Measurements from ENCODE around the gene ILDR2. TPM values are rescaled to one million over a fixed set of nuclear protein-coding genes. Genes with fewer than 3 reads are reported as not detected.
A peak's percentile ranks its signal among the peaks of the same experiment; 100 is the strongest.

The ILDR2 gene, protein sequence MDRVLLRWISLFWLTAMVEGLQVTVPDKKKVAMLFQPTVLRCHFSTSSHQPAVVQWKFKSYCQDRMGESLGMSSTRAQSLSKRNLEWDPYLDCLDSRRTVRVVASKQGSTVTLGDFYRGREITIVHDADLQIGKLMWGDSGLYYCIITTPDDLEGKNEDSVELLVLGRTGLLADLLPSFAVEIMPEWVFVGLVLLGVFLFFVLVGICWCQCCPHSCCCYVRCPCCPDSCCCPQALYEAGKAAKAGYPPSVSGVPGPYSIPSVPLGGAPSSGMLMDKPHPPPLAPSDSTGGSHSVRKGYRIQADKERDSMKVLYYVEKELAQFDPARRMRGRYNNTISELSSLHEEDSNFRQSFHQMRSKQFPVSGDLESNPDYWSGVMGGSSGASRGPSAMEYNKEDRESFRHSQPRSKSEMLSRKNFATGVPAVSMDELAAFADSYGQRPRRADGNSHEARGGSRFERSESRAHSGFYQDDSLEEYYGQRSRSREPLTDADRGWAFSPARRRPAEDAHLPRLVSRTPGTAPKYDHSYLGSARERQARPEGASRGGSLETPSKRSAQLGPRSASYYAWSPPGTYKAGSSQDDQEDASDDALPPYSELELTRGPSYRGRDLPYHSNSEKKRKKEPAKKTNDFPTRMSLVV
- total RNA-seq (2014; rRNA removed; shearing (Covaris generic)) = 0.69 and 0.91 TPM in 2 replicates

DNA sequence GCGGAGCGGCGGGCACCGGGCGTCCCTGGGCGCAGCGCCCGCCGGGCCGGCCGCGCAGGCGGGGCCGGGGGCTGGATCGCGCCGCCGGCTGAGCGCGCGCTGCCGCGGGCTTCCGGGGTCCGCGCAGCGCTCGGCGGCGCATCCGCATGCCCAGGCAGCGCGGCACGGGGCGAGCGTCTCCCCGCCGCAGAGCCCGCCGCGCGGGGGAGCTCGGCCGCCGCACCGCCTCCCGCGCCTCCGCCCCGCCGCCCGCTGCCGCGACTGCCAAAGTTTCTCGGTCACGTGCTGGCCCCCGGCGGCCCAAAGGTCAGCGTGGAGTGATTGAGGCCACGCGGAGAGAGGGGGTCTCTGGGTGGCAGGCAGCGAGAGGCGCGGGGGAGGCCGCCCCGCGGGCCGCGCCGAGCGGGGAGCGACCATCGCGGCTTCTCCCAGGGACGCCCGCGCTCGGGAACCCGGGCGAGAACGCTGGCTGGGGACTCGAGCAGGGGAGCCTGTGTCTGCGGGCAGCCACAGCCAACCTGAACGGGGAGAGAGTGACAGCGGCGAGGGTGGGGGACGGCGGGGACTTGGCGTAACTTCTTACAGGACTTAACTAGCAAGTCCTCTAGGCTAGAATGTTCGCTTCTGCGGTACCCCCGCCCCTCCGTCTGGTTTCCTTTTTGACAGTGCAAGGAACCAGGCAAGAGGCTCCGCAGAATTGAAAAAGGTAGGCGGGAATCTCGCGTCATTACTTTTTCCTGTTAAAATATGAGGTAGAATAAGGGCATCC lies at the start of gene ILDR2:
Gene ILDR2 (minus strand): TSS at position 180 of the 769 bp plus-strand sequence. CDS start 272 bp downstream, outside the sequence.
- H3K36me3 ChIP-seq = no peaks in the 10 kb centered on the region
- no peaks in the 10 kb centered on the region for H3K4me1 ChIP-seq
- no peak within 1 kb of the TSS for H3K27ac ChIP-seq
- H3K9me3 ChIP-seq (replicated peaks) = no peaks in the 10 kb centered on the region
- DNase-seq = peak; percentile 19 to 44
- no peaks in the 10 kb centered on the region; the same call in 1 of the 2 replicates for H3K27me3 ChIP-seq
- peak within 1 kb of the TSS; percentile 63 for H3K4me3 ChIP-seq

DNA sequence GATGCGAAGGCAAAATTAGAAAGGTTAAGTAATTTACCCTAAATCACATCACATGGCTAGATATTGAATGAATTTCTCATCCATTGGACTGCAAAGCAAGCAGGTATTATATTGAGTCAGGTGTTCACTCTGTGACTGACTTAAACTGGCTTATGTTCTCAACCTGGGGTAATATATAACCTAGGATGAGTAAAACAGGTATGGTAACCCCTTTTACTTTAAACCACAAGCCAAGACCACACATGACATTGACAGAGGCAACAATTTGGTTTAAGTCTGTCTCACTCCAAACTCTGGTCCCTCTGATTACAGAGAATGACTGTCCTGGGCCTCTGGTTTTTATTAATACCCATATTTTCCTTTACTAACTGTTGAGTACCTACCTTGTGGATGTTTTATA lies 47.0 kb upstream of the ILDR2 start:
- no peak for DNase-seq
- Histone ChIP-seq H3K27me3 (no peaks in the 10 kb centered on the region), H3K4me1 (no peaks in the 10 kb centered on the region), H3K9me3 (replicated peaks) (no peaks in the 10 kb centered on the region), H3K27ac (no peak overlapping the region), H3K36me3 (no peaks in the 10 kb centered on the region), H3K4me3 (no peak overlapping the region)

DNA sequence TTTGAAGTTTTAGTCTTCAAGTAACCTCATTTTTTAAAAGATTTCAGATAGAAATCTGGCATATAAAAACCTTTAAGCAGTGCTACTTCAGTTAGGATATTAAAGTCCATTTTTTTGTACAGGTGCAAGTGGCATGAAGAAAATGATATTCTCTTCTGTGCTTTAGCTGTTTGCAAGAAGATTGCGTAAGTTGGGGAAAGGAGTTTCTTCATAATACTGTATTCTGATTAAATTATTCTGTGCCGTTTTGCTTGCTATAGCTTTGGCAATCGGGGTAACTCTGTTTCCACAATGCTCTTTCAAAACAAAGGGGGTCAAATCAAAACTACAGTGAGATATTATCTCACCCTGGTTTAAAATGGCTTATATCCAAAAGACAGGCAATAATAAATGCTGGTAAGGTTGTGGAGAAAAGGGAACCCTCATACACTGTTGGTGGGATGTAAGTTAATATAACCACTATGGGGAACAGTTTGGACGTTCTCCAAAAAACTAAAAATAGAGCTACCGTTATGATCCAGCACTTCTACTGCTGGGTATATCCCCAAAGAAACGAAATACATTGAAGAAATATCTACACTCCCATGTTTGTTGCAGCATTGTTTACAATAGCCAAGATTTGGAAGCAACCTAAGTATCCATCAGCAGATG lies 40.9 kb upstream of the ILDR2 start:
- Histone ChIP-seq H3K4me3 (no peak overlapping the region), H3K27ac (no peak overlapping the region), H3K27me3 (no peaks in the 10 kb centered on the region), H3K36me3 (no peaks in the 10 kb centered on the region), H3K9me3 (replicated peaks) (no peaks in the 10 kb centered on the region), H3K4me1 (no peaks in the 10 kb centered on the region)
- DNase-seq = no peak

DNA sequence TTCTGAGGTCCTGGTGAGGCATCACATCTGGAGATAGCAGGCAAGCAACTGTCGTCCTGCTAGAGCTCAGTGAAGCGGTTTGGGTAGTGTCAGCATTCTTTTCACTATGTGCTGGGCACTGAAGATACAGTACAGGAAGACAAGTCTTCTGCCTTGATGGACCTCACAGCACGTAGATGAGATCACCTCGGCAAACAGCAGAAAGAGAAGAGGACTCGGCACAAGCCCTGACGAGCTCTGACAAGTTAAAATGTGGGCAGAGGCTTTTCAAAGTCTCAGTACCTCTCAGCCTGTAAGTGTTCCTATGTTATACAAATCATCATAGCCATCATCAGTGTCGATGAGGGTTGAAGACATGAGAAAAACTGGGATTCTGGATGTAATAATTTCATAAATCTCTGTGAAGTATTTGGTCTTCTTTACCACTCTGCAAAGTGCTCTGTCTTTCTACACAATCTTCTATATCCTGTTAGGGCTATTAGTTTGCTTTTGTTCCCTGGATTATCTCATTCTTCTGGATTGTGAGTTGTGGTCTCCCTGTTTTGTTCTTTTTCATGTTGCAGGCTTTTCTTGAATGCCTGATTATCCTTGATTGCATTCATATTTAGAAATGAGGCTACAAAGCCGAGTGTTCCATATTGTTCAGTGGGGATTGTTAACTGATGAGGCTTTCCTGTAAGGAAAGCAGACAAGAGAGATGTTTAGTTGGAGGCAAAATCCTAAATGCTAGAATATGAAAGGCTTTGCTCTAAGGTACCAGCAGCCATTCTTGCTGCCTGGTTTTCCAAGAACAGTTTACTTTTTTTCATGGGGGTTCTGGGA lies 38.0 kb upstream of the ILDR2 start:
- no peaks in the 10 kb centered on the region for H3K4me1 ChIP-seq
- no peak overlapping the region for H3K4me3 ChIP-seq
- H3K27ac ChIP-seq = no peak overlapping the region
- H3K9me3 ChIP-seq (replicated peaks) = no peaks in the 10 kb centered on the region
- H3K27me3 ChIP-seq = no peaks in the 10 kb centered on the region
- no peaks in the 10 kb centered on the region for H3K36me3 ChIP-seq
- DNase-seq = no peak

DNA sequence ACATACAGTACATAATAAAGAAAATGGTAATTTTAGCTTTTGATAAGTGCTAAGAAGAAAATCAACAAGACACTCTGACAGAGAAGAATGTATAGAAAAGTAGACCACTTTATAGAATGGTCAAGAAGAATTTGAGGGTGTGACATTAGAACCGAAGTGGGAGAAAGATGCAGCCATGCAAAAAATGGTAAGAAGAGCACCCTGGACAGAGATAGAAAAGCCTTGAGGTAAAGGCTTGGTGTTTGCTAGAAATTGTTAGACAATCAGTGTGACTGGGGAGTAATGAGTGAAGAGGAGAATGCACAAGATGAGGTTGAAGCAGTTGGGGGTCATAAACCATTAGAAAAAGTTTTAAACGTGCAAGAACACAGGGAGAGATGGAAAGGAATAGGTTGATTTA lies 37.2 kb upstream of the ILDR2 start:
- Histone ChIP-seq H3K36me3 (no peaks in the 10 kb centered on the region), H3K27ac (no peak overlapping the region), H3K9me3 (replicated peaks) (no peaks in the 10 kb centered on the region), H3K27me3 (no peaks in the 10 kb centered on the region), H3K4me1 (no peaks in the 10 kb centered on the region), H3K4me3 (no peak overlapping the region)
- no peak for DNase-seq

DNA sequence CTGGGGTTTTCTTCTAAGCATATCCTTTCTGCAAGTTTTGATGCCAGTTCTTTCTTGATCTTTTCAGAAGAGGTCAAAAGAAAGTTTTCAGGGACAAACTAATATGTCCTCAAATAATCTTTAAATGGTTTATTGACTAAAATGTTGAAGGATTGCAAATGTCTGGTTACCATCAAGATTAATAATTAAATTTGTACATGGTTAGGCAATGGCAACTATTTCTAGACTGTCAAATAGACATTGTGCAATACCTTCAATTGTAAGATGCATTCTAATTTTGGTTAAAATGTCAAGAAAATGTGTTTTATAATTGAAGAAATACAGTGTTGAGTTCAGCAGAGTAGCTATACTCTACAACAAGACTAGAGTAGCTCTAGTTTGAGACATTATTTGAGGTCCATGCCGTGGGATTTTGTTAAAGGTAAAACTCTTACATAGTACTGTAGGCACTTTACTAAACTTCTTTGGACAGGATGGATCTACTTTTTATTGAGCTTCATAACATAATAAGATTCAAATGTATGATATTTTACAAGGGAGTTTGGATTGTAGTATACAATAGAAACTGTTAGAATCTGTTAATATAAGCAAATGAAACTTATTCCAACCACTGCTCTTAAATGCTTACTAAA lies 36.3 kb upstream of the ILDR2 start:
- Histone ChIP-seq H3K27ac (no peak overlapping the region), H3K4me1 (no peaks in the 10 kb centered on the region), H3K36me3 (no peaks in the 10 kb centered on the region), H3K27me3 (no peaks in the 10 kb centered on the region), H3K9me3 (replicated peaks) (no peaks in the 10 kb centered on the region), H3K4me3 (no peak overlapping the region)
- DNase-seq = no peak

DNA sequence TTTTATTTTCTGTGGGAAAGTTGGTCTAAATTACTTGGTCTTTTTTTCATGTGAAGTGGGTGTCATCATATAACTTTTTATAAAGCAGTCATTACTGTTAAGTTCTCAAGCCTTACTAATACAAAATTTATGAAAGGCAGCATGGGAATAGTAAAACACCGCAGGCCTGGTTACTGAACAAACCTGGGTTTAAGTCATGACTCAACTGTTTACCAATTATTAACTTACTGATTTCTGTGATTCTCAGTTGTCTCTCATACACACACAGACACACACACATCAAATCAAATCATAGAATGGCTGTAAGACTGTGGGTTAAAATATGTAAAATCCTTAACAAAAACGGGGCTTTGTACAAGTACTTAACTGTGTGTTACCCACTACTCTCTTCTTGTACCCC lies 28.4 kb upstream of the ILDR2 start:
- H3K4me3 ChIP-seq = no peak overlapping the region
- no peaks in the 10 kb centered on the region for H3K36me3 ChIP-seq
- H3K4me1 ChIP-seq = no peaks in the 10 kb centered on the region
- H3K27me3 ChIP-seq = no peaks in the 10 kb centered on the region
- H3K9me3 ChIP-seq (replicated peaks) = no peaks in the 10 kb centered on the region
- H3K27ac ChIP-seq = no peak overlapping the region
- no peak for DNase-seq

DNA sequence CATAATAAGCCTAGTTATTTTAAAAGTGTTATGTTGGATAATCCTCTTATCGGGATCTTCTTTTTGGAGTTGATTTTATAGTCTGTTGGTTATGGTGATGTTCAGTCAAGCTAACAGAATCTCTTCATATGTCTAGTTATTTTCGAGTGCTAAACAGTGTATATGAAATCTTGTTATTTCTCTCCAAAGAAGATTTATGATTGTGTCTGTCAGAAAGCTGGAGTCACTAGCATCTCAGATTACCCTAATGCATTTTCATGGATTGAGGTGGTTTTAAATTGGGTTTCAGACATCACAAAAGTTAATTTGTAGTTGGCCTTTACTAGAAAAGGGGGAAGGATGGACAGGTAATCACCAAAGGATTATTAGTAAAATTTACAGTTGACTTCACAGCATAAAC lies 27.0 kb upstream of the ILDR2 start:
- H3K9me3 ChIP-seq (replicated peaks) = no peaks in the 10 kb centered on the region
- H3K4me1 ChIP-seq = no peaks in the 10 kb centered on the region
- H3K4me3 ChIP-seq = no peak overlapping the region
- no peak for DNase-seq
- H3K27ac ChIP-seq = no peak overlapping the region
- H3K36me3 ChIP-seq = no peaks in the 10 kb centered on the region
- H3K27me3 ChIP-seq = 0 out of 2 replicates have a peak, but pooled peaks cover 3% of the 10 kb centered on the region

DNA sequence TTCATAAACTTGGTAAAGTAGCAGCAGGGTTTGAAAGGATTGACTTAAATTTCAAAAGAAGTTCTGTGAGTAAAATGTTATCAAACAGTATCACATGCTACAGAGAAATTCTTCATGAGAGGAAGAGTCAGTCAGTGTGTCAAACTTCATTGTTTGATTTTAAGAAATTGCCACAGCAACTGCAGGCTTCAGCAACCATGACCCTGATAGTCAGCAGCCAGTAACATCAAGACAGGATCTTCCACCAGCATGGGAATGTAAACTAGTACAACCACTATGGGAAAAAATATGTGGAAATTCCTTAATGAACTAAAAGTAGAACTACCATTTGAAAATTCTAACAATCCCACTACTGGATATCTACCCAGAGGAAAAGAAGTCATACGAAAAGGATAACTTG lies 25.2 kb upstream of the ILDR2 start:
- Histone ChIP-seq H3K27ac (no peak overlapping the region), H3K4me1 (no peaks in the 10 kb centered on the region), H3K36me3 (no peaks in the 10 kb centered on the region), H3K9me3 (replicated peaks) (no peaks in the 10 kb centered on the region), H3K27me3 (0 out of 2 replicates have a peak, but pooled peaks cover 3% of the 10 kb centered on the region), H3K4me3 (no peak overlapping the region)
- DNase-seq = no peak

DNA sequence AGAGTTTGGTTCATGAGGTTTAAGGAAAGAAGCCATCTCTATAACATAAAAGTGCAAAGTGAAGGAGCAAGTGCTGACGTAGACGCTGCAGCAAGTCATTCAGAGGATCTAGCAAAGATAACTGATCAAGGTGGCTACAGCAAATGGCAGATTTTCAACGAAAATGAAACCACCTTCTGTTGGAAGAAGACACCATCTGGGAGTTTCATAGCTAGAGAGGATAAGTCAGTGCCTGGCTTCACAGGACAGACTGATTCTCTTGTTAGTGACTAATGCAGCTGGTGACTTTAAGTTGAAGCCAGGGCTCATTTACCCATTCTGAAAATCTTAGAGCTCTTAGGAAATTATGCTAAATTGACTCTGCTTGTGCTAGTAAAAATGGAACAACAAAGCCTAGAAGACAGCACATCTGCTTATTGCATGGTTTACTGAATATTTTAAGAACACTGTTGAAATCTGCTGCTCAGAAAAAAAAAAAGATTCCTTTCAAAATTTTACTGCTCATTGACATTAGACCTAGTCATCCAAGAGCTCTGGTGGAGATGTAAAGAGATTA lies 24.2 kb upstream of the ILDR2 start:
- DNase-seq = no peak
- H3K27ac ChIP-seq = no peak overlapping the region
- no peaks in the 10 kb centered on the region for H3K9me3 ChIP-seq (replicated peaks)
- no peaks in the 10 kb centered on the region for H3K36me3 ChIP-seq
- no peak overlapping the region for H3K4me3 ChIP-seq
- 0 out of 2 replicates have a peak, but pooled peaks cover 3% of the 10 kb centered on the region for H3K27me3 ChIP-seq
- no peaks in the 10 kb centered on the region for H3K4me1 ChIP-seq

DNA sequence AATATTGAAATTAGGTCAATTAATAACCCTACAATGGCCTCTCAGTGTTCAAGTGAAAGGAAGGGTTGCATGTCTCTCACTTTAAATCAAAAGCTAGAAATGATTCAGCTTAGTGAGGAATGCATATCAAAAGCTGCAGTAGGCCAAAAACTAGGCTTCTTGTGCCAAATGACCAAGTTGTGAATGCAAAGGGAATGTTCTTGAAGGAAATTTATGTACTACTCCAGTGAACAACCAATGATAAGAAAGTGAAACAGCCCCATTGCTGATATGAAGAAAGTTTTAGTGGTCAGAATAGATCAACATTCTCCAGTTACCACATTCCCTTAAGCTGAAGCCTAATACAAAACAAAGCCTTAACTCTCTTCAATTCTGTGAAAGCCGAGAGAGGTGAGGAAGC lies 23.7 kb upstream of the ILDR2 start:
- no peak overlapping the region for H3K4me3 ChIP-seq
- no peaks in the 10 kb centered on the region for H3K4me1 ChIP-seq
- H3K36me3 ChIP-seq = no peaks in the 10 kb centered on the region
- H3K9me3 ChIP-seq (replicated peaks) = no peaks in the 10 kb centered on the region
- H3K27ac ChIP-seq = no peak overlapping the region
- 0 out of 2 replicates have a peak, but pooled peaks cover 3% of the 10 kb centered on the region for H3K27me3 ChIP-seq
- DNase-seq = no peak

DNA sequence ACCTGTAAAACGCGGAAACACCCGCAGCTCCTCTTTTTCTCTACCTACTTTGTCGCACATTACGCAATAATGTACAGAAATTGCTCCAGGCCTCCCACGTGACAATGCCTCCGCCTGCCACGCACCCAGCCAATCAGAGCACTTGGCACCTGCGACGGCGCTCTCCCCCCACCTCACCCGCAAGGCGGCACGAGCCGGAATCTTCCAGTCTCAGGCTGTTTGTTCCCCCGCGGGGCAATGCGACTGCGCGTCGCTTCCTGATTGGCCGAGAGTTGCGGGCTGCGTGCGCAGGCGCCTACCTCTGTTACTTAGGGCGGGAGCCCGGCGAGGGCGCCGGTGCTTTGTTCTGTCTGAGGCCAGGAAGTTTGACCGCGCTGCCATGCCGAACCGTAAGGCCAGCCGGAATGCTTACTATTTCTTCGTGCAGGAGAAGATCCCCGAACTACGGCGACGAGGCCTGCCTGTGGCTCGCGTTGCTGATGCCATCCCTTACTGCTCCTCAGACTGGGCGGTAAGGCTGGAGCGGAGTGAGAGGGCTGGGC lies 13.7 kb upstream of the ILDR2 start, which contains the start of gene MAEL:
Gene MAEL (plus strand): TSS at position 307 of the 542 bp plus-strand sequence. CDS start 73 bp downstream, at position 380.
- Histone ChIP-seq H3K27ac (no peak within 1 kb of the TSS), H3K4me1 (no peaks in the 10 kb centered on the region), H3K9me3 (replicated peaks) (no peaks in the 10 kb centered on the region), H3K4me3 (no peak within 1 kb of the TSS), H3K36me3 (no peaks in the 10 kb centered on the region), H3K27me3 (no peaks in the 10 kb centered on the region)
- DNase-seq = no peak

DNA sequence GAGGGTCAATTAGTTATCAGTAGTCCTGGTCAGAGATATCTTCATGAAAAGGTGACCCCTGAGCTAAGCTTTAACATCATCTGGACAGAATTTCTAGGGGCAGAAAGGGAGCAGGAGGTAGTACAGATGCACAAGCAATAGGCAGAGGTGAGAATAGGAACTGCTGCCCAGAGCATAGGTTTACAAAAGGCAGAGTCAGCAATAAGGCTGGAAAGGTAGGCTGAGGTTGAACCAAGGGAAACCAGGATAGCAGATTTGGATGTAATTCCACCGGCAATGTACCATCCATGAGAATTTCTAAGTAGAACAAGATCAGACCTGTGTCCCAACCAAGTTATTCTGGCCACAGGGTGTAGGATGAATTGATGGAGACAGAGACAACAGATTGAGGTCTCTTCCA lies 6.2 kb upstream of the ILDR2 start:
- DNase-seq = no peak
- H3K27me3 ChIP-seq = no peaks in the 10 kb centered on the region
- H3K4me1 ChIP-seq = no peaks in the 10 kb centered on the region
- H3K27ac ChIP-seq = no peak overlapping the region
- no peaks in the 10 kb centered on the region for H3K9me3 ChIP-seq (replicated peaks)
- no peak overlapping the region for H3K4me3 ChIP-seq
- no peaks in the 10 kb centered on the region for H3K36me3 ChIP-seq
